Measurements from ENCODE around the gene JMJD8. TPM values are rescaled to one million over a fixed set of nuclear protein-coding genes. Genes with fewer than 3 reads are reported as not detected.

The JMJD8 gene
- 10 to 100 TPM; 40.7 to 72.1 TPM for total RNA-seq

GRCh38 chr16:684071-684794 is at the start of gene JMJD8:
Gene JMJD8 (minus strand): TSS chr16:684334. CDS start chr16:684319, 15 bp downstream.
- H3K36me3 ChIP-seq = peaks cover 6% of the 10 kb centered on the region
- H3K27ac ChIP-seq = peak within 1 kb of the TSS; percentile 60
- intact Hi-C loops (cut with DNase I) = no loop called here
- no peaks in the 10 kb centered on the region for H3K9me3 ChIP-seq
- peaks cover 40% of the 10 kb centered on the region for H3K4me1 ChIP-seq
- DNase-seq = peak; percentile 97
- H3K4me3 ChIP-seq = peak within 1 kb of the TSS; percentile 63
- TF ChIP-seq, protein P1, sequence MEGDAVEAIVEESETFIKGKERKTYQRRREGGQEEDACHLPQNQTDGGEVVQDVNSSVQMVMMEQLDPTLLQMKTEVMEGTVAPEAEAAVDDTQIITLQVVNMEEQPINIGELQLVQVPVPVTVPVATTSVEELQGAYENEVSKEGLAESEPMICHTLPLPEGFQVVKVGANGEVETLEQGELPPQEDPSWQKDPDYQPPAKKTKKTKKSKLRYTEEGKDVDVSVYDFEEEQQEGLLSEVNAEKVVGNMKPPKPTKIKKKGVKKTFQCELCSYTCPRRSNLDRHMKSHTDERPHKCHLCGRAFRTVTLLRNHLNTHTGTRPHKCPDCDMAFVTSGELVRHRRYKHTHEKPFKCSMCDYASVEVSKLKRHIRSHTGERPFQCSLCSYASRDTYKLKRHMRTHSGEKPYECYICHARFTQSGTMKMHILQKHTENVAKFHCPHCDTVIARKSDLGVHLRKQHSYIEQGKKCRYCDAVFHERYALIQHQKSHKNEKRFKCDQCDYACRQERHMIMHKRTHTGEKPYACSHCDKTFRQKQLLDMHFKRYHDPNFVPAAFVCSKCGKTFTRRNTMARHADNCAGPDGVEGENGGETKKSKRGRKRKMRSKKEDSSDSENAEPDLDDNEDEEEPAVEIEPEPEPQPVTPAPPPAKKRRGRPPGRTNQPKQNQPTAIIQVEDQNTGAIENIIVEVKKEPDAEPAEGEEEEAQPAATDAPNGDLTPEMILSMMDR (IDR thresholded peaks at IDR 0.05) = no peak
- H3K27me3 ChIP-seq = no peaks in the 10 kb centered on the region
- peak within 1 kb of the TSS; percentile 78 to 90 for H3K9ac ChIP-seq (ENCODE audit: low read depth in 2 of 2, low read length in 2 of 2)

DNA sequence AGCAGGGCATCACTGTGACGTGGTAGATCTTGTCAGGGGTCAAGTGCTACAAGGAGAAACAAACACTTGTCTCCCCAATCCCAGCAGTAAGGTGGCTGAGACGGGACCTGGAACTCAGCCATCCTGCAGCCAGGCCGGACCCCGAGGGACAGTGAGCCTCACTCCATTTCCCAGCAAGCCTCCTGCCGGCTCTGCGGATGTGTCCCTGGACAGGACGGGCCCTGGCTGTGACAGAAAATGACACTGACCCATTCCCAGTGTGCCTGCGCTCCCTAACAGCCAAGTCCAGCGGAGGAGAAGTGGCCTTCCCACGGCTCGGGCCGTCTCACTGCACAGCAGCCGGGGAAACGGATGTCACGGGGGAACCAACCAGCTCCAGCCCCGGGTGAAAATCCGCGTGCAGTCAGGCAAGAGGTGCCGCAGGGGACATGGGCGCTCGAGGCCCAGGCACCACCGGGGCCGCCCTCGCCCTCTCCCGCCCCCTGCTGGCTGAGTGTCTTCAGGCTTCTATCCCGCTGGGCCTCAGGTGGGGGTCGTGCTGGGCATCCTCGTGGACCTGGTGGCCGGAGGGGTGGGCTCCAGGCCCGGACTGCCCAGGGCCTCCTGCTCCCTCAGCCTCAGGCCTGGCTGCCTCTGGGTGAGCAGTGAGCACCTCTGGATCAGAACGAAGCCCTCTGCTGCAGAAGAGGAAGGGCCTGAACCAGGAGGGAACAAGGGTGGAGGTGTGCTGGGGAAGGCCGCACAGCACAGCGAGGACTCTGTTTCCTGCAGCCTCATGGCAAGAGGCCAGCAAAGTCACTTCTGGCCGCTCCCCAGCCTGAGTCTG is 49.5 kb upstream of the JMJD8 start:
- no peak overlapping the region for H3K9ac ChIP-seq (ENCODE audit: low read depth in 2 of 2, low read length in 2 of 2)
- no peak for DNase-seq

GRCh38 chr16:732936-733335 is 48.8 kb upstream of the JMJD8 start:
- Histone ChIP-seq H3K27me3 (no peaks in the 10 kb centered on the region), H3K9ac (ENCODE audit: low read depth in 2 of 2, low read length in 2 of 2) (no peak overlapping the region), H3K4me1 (peaks cover 4% of the 10 kb centered on the region), H3K36me3 (peaks cover 8% of the 10 kb centered on the region), H3K4me3 (no peak overlapping the region), H3K9me3 (no peaks in the 10 kb centered on the region), H3K27ac (no peak overlapping the region)
- intact Hi-C loops (cut with DNase I) = no loop called here
- TF ChIP-seq, protein P1 (IDR thresholded peaks at IDR 0.05) = no peak
- no peak for DNase-seq

More for the DNA sequence above, 49.5 kb upstream of the JMJD8 start:
- Histone ChIP-seq H3K9me3 (no peaks in the 10 kb centered on the region), H3K27me3 (no peaks in the 10 kb centered on the region), H3K27ac (no peak overlapping the region), H3K4me1 (peaks cover under 1% of the 10 kb centered on the region), H3K36me3 (peaks cover 8% of the 10 kb centered on the region), H3K4me3 (no peak overlapping the region)
- intact Hi-C loops (cut with DNase I) = no loop called here
- TF ChIP-seq, protein P1 (IDR thresholded peaks at IDR 0.05) = peak; percentile 30

- H3K9ac ChIP-seq (ENCODE audit: low read depth in 2 of 2, low read length in 2 of 2) = no peak overlapping the region
- no peaks in the 10 kb centered on the region for H3K9me3 ChIP-seq
- no peak overlapping the region for H3K27ac ChIP-seq
- DNase-seq = no peak
- H3K36me3 ChIP-seq = peaks cover 8% of the 10 kb centered on the region
- H3K27me3 ChIP-seq = peaks cover 6% of the 10 kb centered on the region
- intact Hi-C loops (cut with DNase I) = no loop called here
- peaks cover 10% of the 10 kb centered on the region for H3K4me1 ChIP-seq
- TF ChIP-seq, protein P1 (IDR thresholded peaks at IDR 0.05) = no peak
- H3K4me3 ChIP-seq = no peak overlapping the region
Measured at GRCh38 chr16:732332-732731, 48.2 kb upstream of the JMJD8 start.

GRCh38 chr16:730666-731509 is 46.8 kb upstream of the JMJD8 start:
- Histone ChIP-seq H3K4me1 (peaks cover 13% of the 10 kb centered on the region), H3K27me3 (peaks cover 9% of the 10 kb centered on the region), H3K9ac (ENCODE audit: low read depth in 2 of 2, low read length in 2 of 2) (no peak overlapping the region), H3K36me3 (peaks cover 8% of the 10 kb centered on the region), H3K27ac (no peak overlapping the region), H3K4me3 (no peak overlapping the region), H3K9me3 (no peaks in the 10 kb centered on the region)
- TF ChIP-seq, protein P1 (IDR thresholded peaks at IDR 0.05) = no peak
- DNase-seq = no peak
- intact Hi-C loops (cut with DNase I) = no loop called here
